HG02943 (cell line): Measurements from ENCODE around the gene ZNF611.
"Not testable (repeated sequence)": the region's sequence is repeated elsewhere in the genome, so short reads cannot be mapped to it uniquely, and the experiment has no call there.

Experiments used
- ATAC-seq: cut with Tn5 transposase; IDR thresholded peaks from one replicate; pipeline ENCODE4 v1.9.1; 2021; ENCODE audit warnings: mild to moderate bottlenecking, low read depth, moderate library complexity; ENCODE audit not compliant: unreplicated experiment

Gene ZNF611

DNA sequence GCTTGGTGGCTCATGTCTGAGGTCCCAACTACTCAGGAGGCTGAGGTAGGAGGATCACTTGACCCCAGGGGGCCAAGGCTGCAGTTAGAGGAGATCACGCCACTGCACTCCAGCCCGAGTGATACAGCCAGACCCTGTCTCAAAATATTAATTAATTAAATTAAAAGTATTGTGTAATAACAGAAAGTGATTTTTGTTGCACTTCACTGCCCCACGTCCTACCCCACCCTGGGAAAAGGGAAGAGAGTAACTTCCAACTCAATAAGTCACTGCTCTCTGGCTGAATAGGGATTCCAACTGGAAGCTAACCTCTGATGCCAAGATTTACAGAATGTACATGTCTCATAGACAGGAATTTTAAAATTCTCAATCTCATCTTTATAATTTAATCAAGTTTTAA, 47.2 kb downstream of the ZNF611 start:
- no peak for ATAC-seq

DNA sequence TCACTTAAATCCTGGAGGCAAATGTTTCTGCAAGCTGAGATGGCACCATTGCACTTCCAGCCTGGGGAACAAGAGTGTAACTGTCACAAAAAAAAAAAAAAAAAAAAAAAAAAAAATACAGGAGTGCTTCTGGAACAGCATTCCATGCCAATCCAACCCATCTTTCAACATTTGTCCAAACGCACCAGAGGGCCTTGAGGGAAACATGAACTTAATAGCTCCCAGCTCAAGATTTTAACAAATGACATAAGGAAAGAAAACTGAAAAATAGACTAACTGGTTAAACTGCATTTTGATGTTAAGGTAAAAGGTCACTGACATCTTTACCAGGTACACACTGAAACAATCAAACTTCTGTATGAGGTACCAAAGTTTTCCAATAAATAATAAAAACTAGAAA, 49.0 kb downstream of the ZNF611 start:
- no peak for ATAC-seq

DNA sequence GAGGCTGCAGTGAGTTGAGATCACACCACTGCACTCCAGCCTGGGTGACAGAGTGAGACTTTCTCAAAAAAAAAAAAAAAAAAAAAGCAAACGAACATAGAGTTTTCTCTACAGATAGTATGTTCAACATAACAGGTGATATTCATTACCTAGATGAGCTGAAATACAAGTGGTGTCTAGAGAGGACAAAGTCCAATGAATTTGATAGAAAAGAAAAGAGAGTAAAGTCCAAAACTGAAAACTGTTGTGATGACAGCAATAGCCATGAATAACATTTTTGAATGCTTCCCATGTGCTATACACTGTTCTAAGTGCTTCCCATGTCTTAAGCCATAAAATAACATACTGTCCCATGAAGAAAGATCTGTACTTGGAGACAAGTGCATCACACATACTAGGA, 53.6 kb downstream of the ZNF611 start:
- ATAC-seq = not testable (repeated sequence)

DNA sequence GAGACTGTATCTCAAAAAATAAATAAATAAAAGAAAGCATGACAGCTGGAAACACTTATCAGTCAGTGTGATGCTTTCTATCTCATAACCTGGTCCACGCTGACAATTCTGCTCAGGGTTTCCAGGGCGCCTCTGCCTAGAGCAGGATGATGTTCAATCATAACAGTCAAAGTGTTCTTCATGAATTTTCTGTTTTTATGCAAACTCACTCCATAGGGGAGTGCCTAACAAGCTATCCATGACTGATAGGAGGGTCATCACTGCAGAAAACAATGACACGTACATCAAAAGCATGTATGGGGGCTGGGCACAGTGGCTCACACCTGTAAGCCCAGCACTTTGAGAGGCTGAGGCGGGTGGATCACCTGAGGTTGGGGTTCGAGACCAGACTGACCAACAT, 55.2 kb downstream of the ZNF611 start:
- no peak for ATAC-seq

DNA sequence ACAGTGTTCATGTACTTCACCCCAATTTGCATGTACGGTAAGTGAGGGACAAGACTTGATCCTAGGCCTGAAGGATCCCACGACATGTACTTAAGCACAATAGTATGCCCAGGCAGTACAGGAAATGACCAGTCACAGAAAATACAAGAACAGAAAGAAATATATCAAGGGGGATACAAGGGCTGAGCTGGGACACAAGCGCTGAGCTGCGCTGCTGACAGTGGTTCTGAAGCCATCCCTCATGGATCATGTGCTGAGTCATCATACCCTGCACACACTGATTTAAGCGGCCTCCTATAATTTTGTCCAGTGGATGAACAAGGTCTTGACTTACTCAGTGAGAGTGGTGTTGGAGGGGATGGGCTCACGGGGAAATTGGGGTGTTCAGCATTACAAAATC, 59.6 kb downstream of the ZNF611 start:
- ATAC-seq = not testable (repeated sequence)

DNA sequence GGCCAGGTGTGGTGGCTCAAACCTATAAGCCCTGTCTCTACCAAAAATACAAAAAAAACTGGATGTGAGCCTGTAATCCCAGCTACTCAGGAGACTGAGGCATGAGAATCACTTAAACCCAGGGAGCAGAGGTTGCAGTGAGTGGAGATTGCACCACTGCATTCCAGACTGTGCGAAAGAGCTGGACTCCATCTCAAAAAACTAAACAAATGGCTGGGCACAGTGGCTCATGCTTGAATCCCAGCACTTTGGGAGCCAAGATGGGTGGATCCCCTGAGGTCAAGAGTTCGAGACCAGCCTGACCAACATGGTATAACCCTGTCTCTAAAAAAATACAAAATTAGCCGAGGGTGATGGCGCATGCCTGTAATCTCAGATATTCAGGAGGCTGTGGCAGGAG, 61.8 kb downstream of the ZNF611 start:
- no peak for ATAC-seq

DNA sequence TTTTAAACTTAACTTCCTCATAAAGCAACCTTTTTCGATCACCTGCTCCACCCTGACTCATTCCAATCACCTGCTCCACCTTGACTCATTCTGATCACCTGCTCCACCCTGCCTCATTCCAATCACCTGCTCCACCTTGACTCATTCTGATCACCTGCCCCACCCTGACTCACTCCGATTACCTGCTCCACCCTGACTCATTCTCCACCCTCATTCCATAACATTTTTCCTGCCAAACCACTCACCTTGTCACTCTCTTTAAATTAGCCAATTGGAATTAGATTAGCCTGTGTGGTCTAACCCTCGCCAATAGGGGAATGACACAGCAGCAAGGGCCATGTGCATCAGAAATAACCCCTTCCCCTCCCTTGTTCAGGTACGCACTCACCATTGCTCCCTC, 64.8 kb downstream of the ZNF611 start:
- no peak for ATAC-seq

DNA sequence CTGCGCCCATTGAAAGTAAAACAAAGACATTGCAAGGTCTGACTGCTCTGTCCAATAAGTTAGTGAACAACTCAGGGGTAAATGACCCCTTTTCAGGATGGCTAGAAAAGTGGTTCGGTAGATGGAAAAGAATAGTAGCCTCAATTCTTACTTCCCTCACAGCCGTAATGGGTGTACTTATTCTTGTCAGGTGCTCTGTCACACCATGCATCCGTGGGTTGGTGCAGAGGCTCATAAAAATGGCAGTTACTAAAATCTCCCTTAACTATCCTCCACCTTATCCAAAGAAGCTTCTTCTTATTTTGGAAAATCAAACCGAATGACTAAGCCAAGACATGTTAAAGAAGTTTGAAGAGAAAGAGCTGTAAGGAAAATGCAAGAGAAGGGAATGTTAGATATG, 65.3 kb downstream of the ZNF611 start:
- no peak for ATAC-seq

DNA sequence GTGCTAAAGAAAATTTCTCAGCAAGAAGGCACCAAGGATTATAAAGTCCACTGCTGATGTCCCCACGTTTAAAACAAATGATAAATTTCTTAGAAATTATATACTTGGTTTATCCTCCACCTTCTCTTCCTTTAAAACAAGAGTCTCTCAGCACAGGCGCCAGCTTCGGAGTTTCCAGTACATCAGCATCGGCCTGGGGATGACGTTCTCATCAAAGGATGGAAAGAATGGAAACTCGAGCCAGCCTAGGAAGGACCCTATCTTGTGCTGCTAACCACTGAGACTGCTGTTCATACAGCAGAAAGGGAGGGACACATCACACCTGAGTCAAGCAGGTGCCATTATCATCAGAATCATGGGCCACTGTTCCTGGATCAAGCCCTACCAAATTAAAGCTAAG, 66.9 kb downstream of the ZNF611 start:
- no peak for ATAC-seq

DNA sequence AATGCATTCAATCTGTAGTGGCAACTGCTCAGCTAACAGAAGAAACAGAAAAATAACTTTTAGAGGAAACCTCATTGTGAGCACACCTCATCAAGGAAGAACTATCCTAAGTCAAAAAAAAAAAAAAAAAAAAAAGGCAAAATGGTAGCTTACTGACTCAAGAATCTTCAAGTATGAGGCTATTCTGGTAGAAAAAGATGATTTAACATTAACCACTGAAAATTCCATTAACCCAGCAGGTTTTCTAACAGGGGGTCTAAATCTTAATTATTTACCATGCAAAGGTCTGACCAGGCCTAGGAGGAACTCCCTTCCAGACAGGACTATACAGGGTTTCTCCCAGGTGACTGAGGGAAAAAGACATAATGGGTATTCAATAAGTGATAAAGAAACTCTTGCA, 68.3 kb downstream of the ZNF611 start:
- no peak for ATAC-seq

DNA sequence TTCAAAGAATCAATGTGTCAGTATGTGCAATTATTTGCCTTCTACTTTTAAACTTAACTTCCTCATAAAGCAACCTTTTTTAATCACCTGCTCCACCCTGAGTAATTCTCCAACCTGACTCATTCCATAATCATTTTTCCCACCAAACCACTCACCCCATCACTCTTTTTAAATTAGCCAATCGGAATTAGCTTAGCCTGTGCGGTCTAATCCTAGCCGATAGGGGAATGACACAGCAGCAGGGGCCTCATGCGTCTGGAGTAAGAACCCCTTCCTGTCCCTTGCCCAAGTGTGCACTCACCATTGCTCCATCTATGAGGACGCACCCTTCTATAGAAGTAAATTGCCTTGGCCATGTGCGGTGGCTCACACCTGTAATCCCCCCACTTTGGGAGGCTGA, 69.3 kb downstream of the ZNF611 start:
- no peak for ATAC-seq

DNA sequence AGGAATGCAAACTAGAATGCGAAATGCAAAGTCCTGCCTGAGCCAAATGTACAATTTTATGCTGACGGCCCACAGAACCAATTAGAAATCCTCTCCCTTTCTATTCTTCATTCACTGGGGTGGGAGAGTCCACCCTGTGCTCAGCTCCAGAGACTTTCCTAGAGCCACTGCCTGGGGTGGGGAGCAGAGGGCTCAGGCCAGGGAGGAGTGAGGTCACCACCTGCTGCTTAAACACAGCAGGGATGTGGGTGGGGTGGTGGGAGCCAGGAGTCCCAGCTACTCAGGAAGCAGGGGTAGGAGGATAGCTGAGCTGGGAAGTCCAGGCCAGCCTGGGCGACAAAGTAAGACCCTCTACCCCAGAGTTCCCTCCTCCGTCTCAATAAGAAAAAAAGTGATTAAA, 69.8 kb downstream of the ZNF611 start:
- no peak for ATAC-seq

DNA sequence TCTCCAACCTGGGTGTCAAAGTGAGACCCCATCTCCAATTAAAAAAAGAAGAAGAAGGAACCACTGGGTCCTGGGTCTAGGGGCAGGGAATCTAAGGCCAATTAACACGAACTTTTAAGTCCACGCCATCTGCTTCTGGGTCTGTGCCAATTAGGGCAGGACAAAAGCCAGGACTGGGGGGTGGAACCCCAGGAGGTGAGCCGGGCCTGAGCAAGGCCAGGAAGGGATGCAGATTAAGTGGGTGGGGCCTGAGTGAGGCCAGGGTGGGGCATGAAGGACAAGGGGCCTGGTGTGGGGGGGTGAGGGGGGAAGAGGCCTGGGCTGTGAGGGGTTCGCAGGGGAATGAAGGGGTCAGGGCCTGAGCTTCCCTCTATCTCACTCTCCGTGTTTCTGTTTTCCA, 70.4 kb downstream of the ZNF611 start:
- ATAC-seq = no peak

DNA sequence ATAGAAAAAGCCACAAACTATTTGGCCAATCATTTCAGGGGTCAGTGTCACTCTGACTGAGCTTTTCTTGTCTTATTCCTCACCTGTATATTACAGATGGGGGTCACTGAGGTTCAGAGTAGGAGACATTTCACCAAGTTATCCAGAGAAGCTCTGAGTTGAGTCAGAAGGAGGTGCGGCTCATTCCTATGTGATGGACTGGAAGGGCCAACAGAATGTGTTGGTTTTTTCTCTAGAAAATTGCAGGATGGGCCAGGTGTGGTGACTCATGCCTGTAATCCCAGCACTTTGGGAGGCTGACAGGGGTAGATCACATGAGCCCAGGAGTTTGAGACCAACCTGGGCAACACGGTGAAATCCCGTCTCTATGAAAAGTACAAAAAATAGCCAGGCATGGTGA, 72.2 kb downstream of the ZNF611 start:
- no peak for ATAC-seq

DNA sequence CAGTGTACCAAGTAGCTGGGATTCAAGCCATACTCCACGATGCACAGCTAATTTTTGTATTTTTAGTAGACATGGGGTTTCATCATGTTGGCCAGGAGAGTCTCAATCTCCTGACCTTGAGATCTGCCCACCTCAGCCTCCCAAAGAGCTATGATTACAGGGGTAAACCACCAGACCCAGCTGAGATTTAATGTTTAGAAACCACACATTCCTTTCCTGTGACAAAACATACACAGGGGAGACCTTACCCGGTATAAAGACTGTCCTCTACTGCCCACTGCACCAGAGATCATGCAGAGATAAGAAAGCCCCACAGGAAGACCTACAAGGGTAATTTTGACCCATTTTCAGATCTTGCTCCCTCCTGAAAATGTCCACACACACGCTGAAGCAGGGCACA, 73.9 kb downstream of the ZNF611 start:
- no peak for ATAC-seq

DNA sequence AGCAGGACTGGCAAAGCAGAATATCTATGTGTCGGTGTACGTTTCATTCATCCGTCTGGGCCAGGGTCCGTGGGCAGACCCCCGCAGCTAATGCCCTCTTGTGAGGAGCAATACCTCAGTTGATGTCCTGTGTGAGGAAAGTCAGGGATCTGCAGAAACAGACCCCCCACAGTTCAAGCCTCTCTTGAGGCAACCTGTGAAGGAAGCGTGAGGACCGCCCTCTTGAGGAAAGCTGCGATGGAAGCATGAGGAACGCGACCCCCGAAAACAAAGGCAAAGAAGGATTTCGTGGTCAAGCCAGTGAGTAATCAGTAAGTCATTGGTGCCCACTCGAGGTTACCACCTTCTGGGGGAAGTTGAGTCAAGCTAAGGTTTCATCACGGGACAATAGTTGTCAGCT, 75.8 kb downstream of the ZNF611 start:
- ATAC-seq = no peak

DNA sequence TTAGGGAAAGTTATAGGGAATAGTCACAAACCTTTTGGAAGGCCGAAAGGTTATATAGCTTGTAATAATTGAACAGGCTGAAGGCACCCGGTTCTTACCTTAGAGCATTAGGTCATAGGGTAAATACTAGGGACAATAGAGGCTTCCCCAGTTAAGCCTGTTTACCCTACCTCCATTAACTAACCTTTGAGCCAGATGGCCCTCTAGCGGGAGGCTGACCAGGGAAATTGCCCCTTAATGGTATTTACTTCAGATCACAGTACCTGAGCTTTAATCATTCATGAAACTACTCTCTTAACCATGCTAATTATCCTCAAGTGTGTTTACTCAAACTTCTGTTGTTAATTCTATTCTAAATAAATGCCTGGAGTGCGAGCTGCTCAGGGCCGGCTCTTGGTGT, 76.2 kb downstream of the ZNF611 start:
- no peak for ATAC-seq

DNA sequence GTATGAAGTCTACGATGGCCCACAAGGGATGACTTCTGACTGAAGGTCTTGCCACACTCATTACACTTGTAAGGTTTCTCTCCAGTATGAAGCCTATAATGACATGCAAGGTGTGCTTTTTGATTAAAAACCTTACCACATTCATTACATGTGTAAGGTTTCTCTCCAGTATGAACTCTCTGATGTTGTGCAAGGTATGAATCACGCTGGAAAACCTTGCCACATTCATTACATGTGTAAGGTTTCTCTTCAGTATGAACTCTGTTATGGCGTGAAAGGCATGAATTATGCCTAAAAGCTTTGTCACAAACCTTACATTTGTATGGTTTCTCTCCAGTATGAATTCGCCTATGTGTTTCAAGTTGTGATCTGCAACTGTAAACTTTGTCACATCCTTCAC, 81.7 kb downstream of the ZNF611 start:
- no peak for ATAC-seq
